ENCODE data around the gene SORBS2.

GRCh38 chr4:185744946-185745345 is 67.0 kb downstream of the SORBS2 start:
- TF ChIP-seq CTCF (IDR thresholded peaks at IDR 0.05): no peak
- no peak for TF ChIP-seq POLR2AphosphoS5 (IDR thresholded peaks at IDR 0.05; ENCODE audit: insufficient read depth in 1 of 2, low read depth in 1 of 2)
